Osteocyte (in vitro differentiated cells): ENCODE data around the gene EPHB2. TPM values are rescaled to one million over a fixed set of nuclear protein-coding genes. Genes with fewer than 3 reads are reported as not detected.

Experiments used
- DNase-seq: peaks from one replicate; pipeline ENCODE4 v3.0.0; 2021; ENCODE audit warnings: mixed read lengths; ENCODE audit not compliant: unreplicated experiment; ENCODE audit errors: extremely low spot score
- H3K27ac Mint-ChIP-seq: one replicate; pipeline ENCODE4 v1.8.0; 2021; ENCODE audit warnings: mild to moderate bottlenecking, mixed read lengths; ENCODE audit not compliant: unreplicated experiment
- H3K27me3 Mint-ChIP-seq: one replicate; pipeline ENCODE4 v1.8.0; 2021; ENCODE audit warnings: mixed read lengths; ENCODE audit not compliant: unreplicated experiment
- H3K36me3 Mint-ChIP-seq: one replicate; pipeline ENCODE4 v1.8.0; 2021; ENCODE audit warnings: mixed read lengths; ENCODE audit not compliant: unreplicated experiment
- H3K4me1 Mint-ChIP-seq: one replicate; pipeline ENCODE4 v1.8.0; 2021; ENCODE audit warnings: mixed read lengths; ENCODE audit not compliant: unreplicated experiment
- H3K4me3 Mint-ChIP-seq: one replicate; pipeline ENCODE4 v1.8.0; 2021; ENCODE audit warnings: mild to moderate bottlenecking, moderate library complexity, mixed read lengths; ENCODE audit not compliant: unreplicated experiment
- H3K9me3 Mint-ChIP-seq: one replicate; pipeline ENCODE4 v1.8.0; 2021; ENCODE audit warnings: mixed read lengths; ENCODE audit not compliant: unreplicated experiment
- total RNA-seq: library from RNA; stranded (reverse); gene quantifications from 2 replicates; pipeline ENCODE4 v1.2.1, GENCODE V29; 2021
- TF ChIP-seq, protein P1 (sequence below): fragments of 200-600 bp; sonication (generic); IDR thresholded peaks from 2 replicates; pipeline ENCODE4 v1.5.0; 2021; ENCODE audit warnings: antibody characterized with exemption, mild to moderate bottlenecking, moderate library complexity

Gene EPHB2
- total RNA-seq, 1 donor from 2014 or later = 32.5 TPM

GRCh38 chr1:22865736-22866135 is 155.1 kb downstream of the EPHB2 start:
- DNase-seq = no peak
- H3K27ac Mint-ChIP-seq = no peak overlapping the region
- peaks cover 31% of the 10 kb centered on the region for H3K36me3 Mint-ChIP-seq
- H3K27me3 Mint-ChIP-seq = no peaks in the 10 kb centered on the region
- no peaks in the 10 kb centered on the region for H3K4me1 Mint-ChIP-seq
- H3K4me3 Mint-ChIP-seq = no peak overlapping the region
- TF ChIP-seq, protein P1, sequence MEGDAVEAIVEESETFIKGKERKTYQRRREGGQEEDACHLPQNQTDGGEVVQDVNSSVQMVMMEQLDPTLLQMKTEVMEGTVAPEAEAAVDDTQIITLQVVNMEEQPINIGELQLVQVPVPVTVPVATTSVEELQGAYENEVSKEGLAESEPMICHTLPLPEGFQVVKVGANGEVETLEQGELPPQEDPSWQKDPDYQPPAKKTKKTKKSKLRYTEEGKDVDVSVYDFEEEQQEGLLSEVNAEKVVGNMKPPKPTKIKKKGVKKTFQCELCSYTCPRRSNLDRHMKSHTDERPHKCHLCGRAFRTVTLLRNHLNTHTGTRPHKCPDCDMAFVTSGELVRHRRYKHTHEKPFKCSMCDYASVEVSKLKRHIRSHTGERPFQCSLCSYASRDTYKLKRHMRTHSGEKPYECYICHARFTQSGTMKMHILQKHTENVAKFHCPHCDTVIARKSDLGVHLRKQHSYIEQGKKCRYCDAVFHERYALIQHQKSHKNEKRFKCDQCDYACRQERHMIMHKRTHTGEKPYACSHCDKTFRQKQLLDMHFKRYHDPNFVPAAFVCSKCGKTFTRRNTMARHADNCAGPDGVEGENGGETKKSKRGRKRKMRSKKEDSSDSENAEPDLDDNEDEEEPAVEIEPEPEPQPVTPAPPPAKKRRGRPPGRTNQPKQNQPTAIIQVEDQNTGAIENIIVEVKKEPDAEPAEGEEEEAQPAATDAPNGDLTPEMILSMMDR = no peak
- H3K9me3 Mint-ChIP-seq = no peaks in the 10 kb centered on the region

GRCh38 chr1:22866868-22867267 is 156.2 kb downstream of the EPHB2 start:
- H3K36me3 Mint-ChIP-seq = peaks cover 31% of the 10 kb centered on the region
- H3K27ac Mint-ChIP-seq = no peak overlapping the region
- no peaks in the 10 kb centered on the region for H3K9me3 Mint-ChIP-seq
- TF ChIP-seq, protein P1 = no peak
- no peak for DNase-seq
- no peak overlapping the region for H3K4me3 Mint-ChIP-seq
- no peaks in the 10 kb centered on the region for H3K27me3 Mint-ChIP-seq
- no peaks in the 10 kb centered on the region for H3K4me1 Mint-ChIP-seq

DNA sequence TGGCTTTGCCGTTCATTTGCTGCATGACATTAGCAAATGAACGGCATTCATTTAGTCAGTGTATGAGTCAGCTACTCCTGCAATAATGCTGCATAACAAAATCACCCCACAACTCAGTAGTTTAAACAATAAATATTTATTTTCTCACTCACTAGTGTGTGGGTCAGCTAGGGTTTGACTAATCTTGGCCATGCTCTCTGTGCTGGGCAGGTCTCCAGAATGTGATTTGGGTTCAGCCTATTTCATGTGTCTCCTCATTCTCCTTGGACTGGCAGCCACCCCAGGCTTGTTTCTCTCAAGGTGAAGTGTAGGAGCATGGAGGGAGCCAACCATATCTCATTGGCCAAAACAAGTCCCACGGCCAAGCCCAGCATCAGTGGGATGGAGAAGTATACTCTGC is 157.7 kb downstream of the EPHB2 start:
- no peaks in the 10 kb centered on the region for H3K27me3 Mint-ChIP-seq
- H3K9me3 Mint-ChIP-seq = no peaks in the 10 kb centered on the region
- H3K27ac Mint-ChIP-seq = no peak overlapping the region
- TF ChIP-seq, protein P1 = no peak
- peaks cover 35% of the 10 kb centered on the region for H3K36me3 Mint-ChIP-seq
- H3K4me3 Mint-ChIP-seq = no peak overlapping the region
- no peaks in the 10 kb centered on the region for H3K4me1 Mint-ChIP-seq
- DNase-seq = no peak

DNA sequence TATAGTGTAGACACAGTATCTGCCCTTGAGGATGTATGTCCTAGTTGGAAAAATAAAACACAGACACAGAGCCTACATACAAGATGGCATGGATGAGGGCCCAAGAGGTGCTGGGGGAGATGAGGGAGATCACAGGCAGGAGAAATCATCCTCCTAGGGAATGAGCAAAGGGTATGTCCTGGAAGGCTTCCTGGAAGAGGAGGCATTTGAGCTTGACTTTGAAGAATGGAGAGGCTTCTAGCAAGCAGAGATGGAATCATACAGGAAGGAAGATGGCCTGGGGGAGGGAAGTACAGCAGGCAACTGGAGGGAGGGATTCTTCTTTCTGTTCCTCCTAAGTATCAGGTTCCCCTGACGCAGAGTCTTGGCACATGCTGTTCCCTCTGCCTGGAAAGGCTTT is 158.7 kb downstream of the EPHB2 start:
- Mint-ChIP-seq H3K27me3 (no peaks in the 10 kb centered on the region), H3K36me3 (peaks cover 35% of the 10 kb centered on the region), H3K9me3 (no peaks in the 10 kb centered on the region), H3K27ac (no peak overlapping the region), H3K4me1 (no peaks in the 10 kb centered on the region), H3K4me3 (no peak overlapping the region)
- no peak for DNase-seq
- TF ChIP-seq, protein P1 = no peak

GRCh38 chr1:22870201-22870871 is 159.7 kb downstream of the EPHB2 start:
- TF ChIP-seq, protein P1 = no peak
- Mint-ChIP-seq H3K4me3 (no peak overlapping the region), H3K9me3 (no peaks in the 10 kb centered on the region), H3K36me3 (peaks cover 27% of the 10 kb centered on the region), H3K4me1 (no peaks in the 10 kb centered on the region), H3K27me3 (no peaks in the 10 kb centered on the region), H3K27ac (no peak overlapping the region)
- no peak for DNase-seq
